Stimulated activated CD4-positive, alpha-beta T cell treated with anti-CD3 and anti-CD28 coated beads, TNF-alpha, amount 100 ng/mL, for 1 hour (primary cell): Measurements from ENCODE around the gene YOD1.

Experiments
- DNase-seq, 3 donors: peaks; one replicate each; pipeline ENCODE4 v3.0.0-alpha.2; 2020; ENCODE audit warnings: low read depth in 3 of 3, low spot score in 1 of 3

YOD1 gene

DNA sequence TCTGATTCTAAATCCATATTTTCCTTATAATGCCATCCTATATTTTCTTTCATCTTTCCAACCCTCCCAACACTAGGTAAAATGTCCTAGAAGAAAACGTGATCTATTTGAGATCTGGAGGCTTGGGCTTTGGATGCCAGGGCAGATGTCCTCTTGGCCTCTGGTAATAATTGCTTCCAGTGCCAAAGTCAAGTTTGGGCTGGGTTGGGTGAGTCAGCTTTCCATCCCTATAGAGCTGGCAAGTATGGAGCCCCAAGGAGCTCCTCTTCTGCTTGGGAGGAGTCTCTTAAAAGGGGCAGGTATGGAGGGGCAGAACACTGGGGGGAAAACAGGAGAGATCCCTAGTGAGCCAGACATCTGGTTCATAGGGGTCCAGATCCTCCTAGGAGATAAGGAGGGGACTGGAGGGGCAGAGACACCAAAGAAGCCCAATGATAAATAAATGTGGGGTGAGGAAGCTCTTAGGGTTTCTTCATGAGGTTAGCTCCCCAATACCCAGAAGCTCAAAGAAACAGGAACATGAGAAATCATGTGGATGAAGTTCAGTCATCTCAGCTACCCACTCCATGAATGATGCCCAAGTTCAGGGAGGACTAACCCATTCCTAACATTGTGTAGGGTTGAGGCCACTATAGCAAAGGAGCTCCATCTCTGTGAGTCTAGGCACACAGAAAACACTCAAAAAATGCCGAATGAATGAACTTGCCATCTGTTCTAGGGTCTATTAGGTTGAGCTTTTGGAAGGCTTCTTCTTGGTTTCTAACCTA, 21.9 kb downstream of the YOD1 start:
- no peak for DNase-seq

DNA sequence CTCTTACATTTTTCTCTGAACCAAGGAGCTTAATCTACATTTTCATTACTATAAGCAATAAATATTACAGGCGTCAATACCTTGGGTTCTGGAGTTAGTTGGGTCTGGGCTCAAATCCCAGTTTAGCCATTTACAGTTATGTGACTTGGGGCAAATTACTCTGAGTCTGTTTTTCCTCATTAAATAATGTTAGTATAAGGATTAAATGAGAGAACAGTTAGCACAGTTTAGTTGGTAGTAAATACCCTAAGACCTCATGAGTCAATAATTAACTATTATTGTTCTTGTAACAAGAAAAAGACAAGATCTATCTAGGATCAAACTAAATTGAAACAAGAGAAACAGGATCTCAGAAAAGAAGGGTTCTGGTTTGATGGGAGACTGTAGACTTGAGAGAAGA, 23.1 kb downstream of the YOD1 start:
- DNase-seq: no peak

DNA sequence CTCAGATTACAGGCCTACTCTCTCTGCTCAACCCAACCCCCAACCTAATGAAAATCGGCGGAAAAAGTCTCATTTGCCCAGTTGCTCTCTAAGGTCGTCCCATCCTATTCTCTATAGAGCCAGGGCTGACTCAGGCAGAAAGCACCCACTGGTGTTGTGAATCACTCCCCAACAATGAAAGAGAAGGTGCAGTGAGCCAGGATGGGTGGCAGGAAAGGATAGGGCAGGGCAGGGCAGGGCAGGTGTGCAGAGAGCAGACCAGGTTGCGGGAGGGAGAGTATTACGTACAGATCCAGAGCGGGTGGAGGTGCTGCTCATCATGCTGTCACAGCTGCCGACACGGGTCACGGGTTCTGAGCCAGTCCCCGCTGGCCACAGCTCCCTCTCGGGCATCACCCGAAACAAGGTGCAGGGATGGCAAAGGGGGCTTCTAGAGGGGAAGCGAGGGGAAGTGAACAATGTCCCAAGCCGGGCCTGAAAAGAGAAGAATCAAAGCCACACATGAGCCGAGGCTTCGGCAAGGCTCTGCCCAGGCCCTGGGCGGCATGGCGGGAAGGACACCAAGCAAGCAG, 23.7 kb downstream of the YOD1 start:
- DNase-seq: no peak

- DNase-seq: no peak
Observed at GRCh38 chr1:207026104-207026534, 24.9 kb downstream of the YOD1 start.

- DNase-seq: no peak
Observed at GRCh38 chr1:207025146-207025880, 25.7 kb downstream of the YOD1 start.

GRCh38 chr1:207024202-207025145, 26.5 kb downstream of the YOD1 start:
- DNase-seq: no peak

DNA sequence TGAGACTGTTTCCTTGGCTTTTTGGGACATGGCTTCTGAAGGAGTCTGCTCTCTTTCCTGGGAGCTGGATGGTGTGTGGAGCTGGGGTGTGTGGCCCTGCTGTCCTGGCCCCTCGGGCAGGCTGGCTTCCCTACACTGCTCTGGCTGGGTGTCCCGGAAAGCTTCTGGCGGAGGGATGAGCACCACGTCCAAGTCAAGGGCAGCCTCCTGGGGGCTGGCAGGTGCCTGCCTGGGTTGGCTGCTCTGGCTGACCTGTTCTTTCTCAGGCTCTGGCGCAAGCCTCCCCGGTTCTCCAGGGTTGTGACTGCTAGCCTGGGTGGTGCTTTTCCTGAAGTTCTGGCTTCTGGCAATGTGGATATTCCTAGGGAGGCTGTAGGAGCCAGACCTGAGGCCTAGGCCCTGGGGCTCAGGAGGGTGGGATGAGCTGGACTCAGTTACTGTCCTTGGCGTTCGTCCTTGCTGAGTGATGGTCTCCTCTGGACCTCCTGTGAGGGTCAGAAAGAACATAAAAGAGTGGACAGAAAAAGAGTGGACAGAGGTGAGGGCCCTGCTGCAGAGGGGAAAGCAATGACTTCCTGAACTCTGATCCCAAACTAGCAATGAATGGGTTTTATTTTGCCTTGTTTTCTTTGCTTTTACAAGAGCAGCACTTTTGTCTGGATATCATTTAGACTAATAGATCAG, 27.9 kb downstream of the YOD1 start:
- DNase-seq: no peak

GRCh38 chr1:207021876-207022596, 29.0 kb downstream of the YOD1 start:
- no peak for DNase-seq

DNA sequence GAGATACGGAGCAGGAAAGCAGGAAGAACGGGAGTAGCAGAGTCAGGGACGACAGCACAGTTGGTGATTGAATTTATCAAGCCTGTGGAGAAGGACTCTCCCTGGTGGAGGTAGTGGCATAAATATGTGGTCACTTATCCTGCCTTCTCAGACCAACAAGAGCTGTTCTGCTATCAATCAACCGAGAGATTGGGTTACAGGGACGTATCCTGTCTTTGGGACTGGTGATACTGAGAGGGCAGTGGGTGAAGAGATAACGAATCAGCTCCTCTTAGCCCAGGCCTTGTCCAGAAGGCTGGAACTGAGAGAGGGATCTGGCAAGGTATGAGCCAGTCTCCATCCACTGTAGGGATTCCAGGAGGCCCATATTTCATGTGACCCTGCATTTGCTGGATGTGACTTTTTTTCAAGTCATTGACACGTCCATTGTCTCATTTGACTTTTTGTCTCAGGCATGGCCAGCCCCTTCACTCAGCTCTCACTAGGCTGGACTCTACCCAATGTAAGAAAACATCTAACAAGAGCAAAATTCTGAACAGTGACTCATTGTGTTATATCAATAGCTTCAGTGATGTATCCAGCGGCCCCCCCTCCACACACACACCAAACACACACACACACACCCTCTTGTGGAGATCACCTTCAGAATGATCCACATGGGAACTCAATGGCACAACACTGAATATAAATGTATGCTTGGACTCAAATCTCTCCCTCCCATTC, 29.7 kb downstream of the YOD1 start:
- no peak for DNase-seq

GRCh38 chr1:207020709-207021107, 30.3 kb downstream of the YOD1 start:
- DNase-seq: no peak

GRCh38 chr1:207020065-207020708, 30.8 kb downstream of the YOD1 start:
- DNase-seq: no peak

GRCh38 chr1:207019661-207020060, 31.3 kb downstream of the YOD1 start:
- no peak for DNase-seq

DNA sequence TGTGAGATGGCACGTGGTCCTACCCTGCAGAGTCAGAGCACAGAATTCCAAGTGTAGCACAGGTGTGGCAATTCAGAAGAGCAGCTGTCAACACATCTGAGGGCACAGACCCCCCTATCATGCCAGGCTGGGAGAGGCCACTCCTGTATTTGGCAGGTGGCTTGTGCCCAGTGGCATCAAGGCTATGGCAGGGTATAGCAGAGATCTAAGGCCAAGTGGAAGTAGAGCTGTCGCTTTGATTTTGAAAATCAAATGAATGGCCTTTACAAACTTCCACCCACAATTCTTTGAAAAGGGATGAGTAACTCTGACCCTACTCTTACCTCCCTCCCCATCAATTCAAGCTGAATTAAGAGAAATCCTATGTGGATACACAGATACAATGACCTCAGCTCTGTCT, 31.8 kb downstream of the YOD1 start:
- DNase-seq: no peak

DNA sequence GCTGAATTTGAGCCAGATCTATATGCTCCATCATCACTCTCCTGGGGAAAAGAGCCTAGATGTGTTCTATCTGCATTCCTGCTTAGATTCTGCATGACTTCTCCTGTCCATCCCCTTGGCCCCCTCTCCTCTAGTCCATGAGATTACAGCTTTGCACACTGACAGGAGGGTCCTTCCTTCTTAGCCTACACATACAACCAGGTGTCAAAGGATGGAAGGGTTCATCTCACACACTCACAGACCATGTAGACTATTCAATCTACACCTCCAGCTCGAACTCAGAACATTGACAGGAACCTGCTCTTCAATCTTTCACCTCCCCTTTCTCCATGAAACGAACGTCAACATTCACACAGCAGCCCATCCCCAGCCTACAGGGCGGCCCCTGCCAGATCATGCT, 32.3 kb downstream of the YOD1 start:
- no peak for DNase-seq

- no peak for DNase-seq
Observed at GRCh38 chr1:207017615-207018559, 33.1 kb downstream of the YOD1 start.

GRCh38 chr1:207015791-207016190, 35.2 kb downstream of the YOD1 start:
- no peak for DNase-seq

DNA sequence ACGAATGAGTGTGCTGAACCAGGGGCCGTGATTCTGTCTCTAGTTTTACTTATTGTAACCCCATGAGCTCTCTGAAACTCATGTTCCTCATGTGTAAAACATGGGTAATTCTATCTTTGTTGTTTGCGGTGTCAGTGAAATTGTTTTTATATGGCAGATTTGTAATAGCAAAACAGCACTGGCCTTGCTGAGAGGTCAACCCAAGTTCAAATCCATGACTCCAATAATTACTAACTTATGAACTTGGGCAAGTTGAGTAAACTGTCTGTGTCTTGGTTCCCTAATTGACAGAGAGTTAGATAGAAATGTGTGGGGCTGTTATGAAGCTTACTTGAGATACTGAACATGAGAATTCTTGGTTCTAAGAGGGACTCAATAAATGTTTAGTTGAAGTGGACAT, 36.3 kb downstream of the YOD1 start:
- DNase-seq: no peak
